DOHH2 (cell line): ENCODE data around the gene GNG12.

Experiments used
- H3F3A ChIP-seq: fragments of 200-600 bp; sonication (generic), shearing (Covaris generic); 2 replicates; pipeline ENCODE4 v1.6.0; 2016; ENCODE audit warnings: antibody characterized with exemption, mild to moderate bottlenecking; ENCODE audit not compliant: control insufficient read depth, insufficient read depth
- H3K27ac ChIP-seq: fragments of 200-600 bp; sonication (generic); 2 replicates; pipeline ENCODE4 v1.5.1; 2014; ENCODE audit warnings: low read depth, mild to moderate bottlenecking, low read length, moderate library complexity
- H3K27me3 ChIP-seq: fragments of 200-600 bp; sonication (generic); 2 replicates; pipeline ENCODE4 v1.6.1; 2014; ENCODE audit warnings: mild to moderate bottlenecking, low read length, mixed read lengths; ENCODE audit not compliant: control insufficient read depth
- H3K36me3 ChIP-seq: fragments of 200-600 bp; sonication (generic); 2 replicates; pipeline ENCODE4 v1.6.1; 2014; ENCODE audit warnings: mild to moderate bottlenecking, low read length, moderate library complexity, mixed read lengths; ENCODE audit not compliant: control insufficient read depth
- H3K4me1 ChIP-seq: fragments of 200-600 bp; sonication (generic); 2 replicates; pipeline ENCODE4 v1.6.1; 2014; ENCODE audit warnings: mild to moderate bottlenecking, low read length, mixed read lengths; ENCODE audit not compliant: control insufficient read depth
- H3K4me2 ChIP-seq: fragments of 200-600 bp; sonication (generic); 2 replicates; pipeline ENCODE4 v1.6.0; 2014; ENCODE audit warnings: mild to moderate bottlenecking, low read length, moderate library complexity
- H3K4me3 ChIP-seq: fragments of 200-600 bp; sonication (generic); 2 replicates; pipeline ENCODE4 v1.5.1; 2014; ENCODE audit warnings: mild to moderate bottlenecking, low read length, mixed read lengths
- H3K79me2 ChIP-seq: fragments of 200-600 bp; sonication (generic); 2 replicates; pipeline ENCODE4 v1.6.1; 2014; ENCODE audit warnings: mild to moderate bottlenecking, low read length, mixed read lengths; ENCODE audit not compliant: control insufficient read depth
- H3K9me2 ChIP-seq: fragments of 200-600 bp; sonication (generic); replicated peaks from 2 replicates; pipeline ENCODE4 v1.6.1; 2014; ENCODE audit warnings: mild to moderate bottlenecking, low read length, mixed read lengths; ENCODE audit not compliant: control insufficient read depth
- H3K9me3 ChIP-seq: fragments of 200-600 bp; sonication (generic); 2 replicates; pipeline ENCODE4 v1.6.1; 2014; ENCODE audit warnings: antibody characterized with exemption, low read length, mixed read lengths; ENCODE audit not compliant: control insufficient read depth, insufficient read depth
- H4K20me1 ChIP-seq: fragments of 200-600 bp; sonication (generic); 2 replicates; pipeline ENCODE4 v1.6.0; 2014; ENCODE audit warnings: low read depth, mild to moderate bottlenecking, antibody characterized with exemption, low read length, moderate library complexity; ENCODE audit not compliant: control insufficient read depth, insufficient read depth
- CTCF ChIP-seq: fragments of 200-600 bp; sonication (generic); IDR thresholded peaks from one replicate; pipeline ENCODE4 v1.5.1; 2014; ENCODE audit warnings: antibody characterized with exemption, mild to moderate bottlenecking, low read depth, low read length; ENCODE audit not compliant: poor library complexity, severe bottlenecking
- EZH2phosphoT487 ChIP-seq: fragments of 200-600 bp; sonication (generic); IDR thresholded peaks from 2 replicates; pipeline ENCODE4 v1.6.1; 2017; ENCODE audit warnings: borderline replicate concordance, mild to moderate bottlenecking, antibody characterized with exemption, low read length, moderate library complexity, mixed read lengths

The GNG12 gene

GRCh38 chr1:67711855-67712212 is 121.4 kb downstream of the GNG12 start:
- Histone ChIP-seq H4K20me1 (no peaks in the 10 kb centered on the region), H3F3A (no peaks in the 10 kb centered on the region), H3K4me2 (peak overlapping the region; percentile 83), H3K9me2 (no peaks in the 10 kb centered on the region), H3K4me3 (peak overlapping the region; percentile 65), H3K4me1 (peaks cover 60% of the 10 kb centered on the region), H3K79me2 (no peaks in the 10 kb centered on the region), H3K9me3 (no peaks in the 10 kb centered on the region), H3K27me3 (no peaks in the 10 kb centered on the region), H3K27ac (peak overlapping the region; percentile 84), H3K36me3 (no peaks in the 10 kb centered on the region)
- TF ChIP-seq EZH2phosphoT487 (no peak), CTCF (no peak)

GRCh38 chr1:67711158-67711854 is 122.0 kb downstream of the GNG12 start:
- H4K20me1 ChIP-seq: no peaks in the 10 kb centered on the region
- H3K27ac ChIP-seq: peak overlapping the region; percentile 84; the same call in 1 of the 2 replicates
- no peaks in the 10 kb centered on the region for H3F3A ChIP-seq
- no peaks in the 10 kb centered on the region for H3K27me3 ChIP-seq
- H3K79me2 ChIP-seq: no peaks in the 10 kb centered on the region
- H3K4me2 ChIP-seq: peak overlapping the region; percentile 83
- TF ChIP-seq EZH2phosphoT487 (no peak), CTCF (no peak)
- no peaks in the 10 kb centered on the region for H3K36me3 ChIP-seq
- peaks cover 60% of the 10 kb centered on the region for H3K4me1 ChIP-seq
- H3K9me2 ChIP-seq: no peaks in the 10 kb centered on the region
- H3K4me3 ChIP-seq: peak overlapping the region; percentile 65
- H3K9me3 ChIP-seq: no peaks in the 10 kb centered on the region

- Histone ChIP-seq H3K27ac (no peak overlapping the region), H3F3A (no peaks in the 10 kb centered on the region), H3K79me2 (no peaks in the 10 kb centered on the region), H4K20me1 (no peaks in the 10 kb centered on the region), H3K4me2 (peak overlapping the region; percentile 83; the same call in 1 of the 2 replicates), H3K9me2 (no peaks in the 10 kb centered on the region), H3K27me3 (no peaks in the 10 kb centered on the region), H3K4me1 (peaks cover 57% of the 10 kb centered on the region), H3K9me3 (no peaks in the 10 kb centered on the region), H3K4me3 (no peak overlapping the region), H3K36me3 (no peaks in the 10 kb centered on the region)
- TF ChIP-seq CTCF (no peak), EZH2phosphoT487 (no peak)
Measured at GRCh38 chr1:67710417-67710816, 122.8 kb downstream of the GNG12 start.
